HG02588 (cell line): ENCODE results near the gene FAAP20.

Experiments used
- ATAC-seq: cut with Tn5 transposase; IDR thresholded peaks from one replicate; pipeline ENCODE4 v1.9.1; 2021; ENCODE audit warnings: mild to moderate bottlenecking, moderate library complexity; ENCODE audit not compliant: unreplicated experiment

FAAP20 gene

GRCh38 chr1:2180297-2181245, 14.0 kb downstream of the FAAP20 start:
- no peak for ATAC-seq

- ATAC-seq: no peak
Measured at GRCh38 chr1:2179283-2180013, 15.1 kb downstream of the FAAP20 start.

- no peak for ATAC-seq
Measured at GRCh38 chr1:2178875-2179274, 15.7 kb downstream of the FAAP20 start.

- no peak for ATAC-seq
Measured at GRCh38 chr1:2177946-2178538, 16.5 kb downstream of the FAAP20 start.

GRCh38 chr1:2177541-2177940, 17.0 kb downstream of the FAAP20 start:
- no peak for ATAC-seq

- ATAC-seq: no peak
Measured at GRCh38 chr1:2176615-2177014, 18.0 kb downstream of the FAAP20 start.

GRCh38 chr1:2175681-2176454, 18.7 kb downstream of the FAAP20 start:
- ATAC-seq: no peak

GRCh38 chr1:2175055-2175414, 19.5 kb downstream of the FAAP20 start:
- no peak for ATAC-seq

- no peak for ATAC-seq
Measured at GRCh38 chr1:2174348-2175054, 20.1 kb downstream of the FAAP20 start.

GRCh38 chr1:2173546-2174347, 20.8 kb downstream of the FAAP20 start:
- ATAC-seq: no peak

GRCh38 chr1:2172551-2173146, 21.9 kb downstream of the FAAP20 start:
- no peak for ATAC-seq

GRCh38 chr1:2172012-2172411, 22.6 kb downstream of the FAAP20 start:
- ATAC-seq: no peak

- no peak for ATAC-seq
Measured at GRCh38 chr1:2170211-2170610, 24.4 kb downstream of the FAAP20 start.

GRCh38 chr1:2169200-2169836, 25.3 kb downstream of the FAAP20 start:
- no peak for ATAC-seq

- ATAC-seq: no peak
Measured at GRCh38 chr1:2168535-2168934, 26.0 kb downstream of the FAAP20 start.

GRCh38 chr1:2168090-2168489, 26.5 kb downstream of the FAAP20 start:
- no peak for ATAC-seq

- ATAC-seq: no peak
Measured at GRCh38 chr1:2166695-2167094, 27.9 kb downstream of the FAAP20 start.

- ATAC-seq: no peak
Measured at GRCh38 chr1:2166254-2166653, 28.3 kb downstream of the FAAP20 start.

- ATAC-seq: no peak
Measured at GRCh38 chr1:2165646-2166045, 28.9 kb downstream of the FAAP20 start.
